ENCODE measurements around the gene TMIGD1.

GRCh38 chr17:30366536-30366935 is 32.7 kb upstream of the TMIGD1 start:
- TF ChIP-seq CTCF (IDR thresholded peaks at IDR 0.05) (no peak), POLR2A (IDR thresholded peaks at IDR 0.05) (no peak)

Measured in thyroid gland (tissue), 4 donors.